HepG2 (cell line): ENCODE results near the gene CTDSP1. TPM values are rescaled to one million over a fixed set of nuclear protein-coding genes. Genes with fewer than 3 reads are reported as not detected.
A peak's percentile ranks its signal among the peaks of the same experiment; 100 is the strongest.

Experiments used
- ARNT2 ChIP-seq: sonication (generic); formaldehyde crosslinking; IDR thresholded peaks from 2 replicates; pipeline ENCODE4 v1.8.0; 2022; ENCODE audit warnings: mild to moderate bottlenecking, low read depth, missing genetic modification reagents, moderate library complexity
- ATF2 ChIP-seq: sonication (generic); formaldehyde crosslinking; IDR thresholded peaks from 2 replicates; pipeline ENCODE4 v1.4.0; 2020; ENCODE audit warnings: missing genetic modification reagents
- ATF7 ChIP-seq, 2 experiments: fragments of 450-650 bp in 1 of 2; sonication (generic) in 1 of 2; formaldehyde crosslinking in 1 of 2; IDR thresholded peaks; 2 replicates each; pipeline versions ENCODE4 v1.4.0 to v1.6.1; 2016 to 2020; ENCODE audit warnings: antibody characterized with exemption in 1 of 2, mild to moderate bottlenecking in 1 of 2, missing genetic modification reagents in 1 of 2
- ERF ChIP-seq: IDR thresholded peaks from 2 replicates; pipeline ENCODE4 v1.6.1; 2018; ENCODE audit warnings: missing biosample characterization, missing genetic modification reagents
- HMG20A ChIP-seq: IDR thresholded peaks from 2 replicates; pipeline ENCODE4 v1.6.1; 2016; ENCODE audit warnings: borderline replicate concordance
- LRRFIP1 ChIP-seq: sonication (generic); formaldehyde crosslinking; conservative IDR thresholded peaks from 2 replicates; pipeline ENCODE4 v1.4.0; 2020; ENCODE audit warnings: missing genetic modification reagents
- NFKBIZ ChIP-seq: IDR thresholded peaks from 2 replicates; pipeline ENCODE4 v1.6.1; 2018; ENCODE audit warnings: missing genetic modification reagents, missing compliant biosample characterization
- NFRKB ChIP-seq: fragments of 450-650 bp; IDR thresholded peaks from 2 replicates; pipeline ENCODE4 v1.6.1; 2017
- NFYC ChIP-seq: IDR thresholded peaks from 2 replicates; pipeline ENCODE4 v1.6.1; 2016; ENCODE audit warnings: missing genetic modification reagents, missing compliant biosample characterization
- NRL ChIP-seq: sonication (generic); formaldehyde crosslinking; IDR thresholded peaks from 2 replicates; pipeline ENCODE4 v1.5.0; 2020; ENCODE audit warnings: missing genetic modification reagents, mild to moderate bottlenecking, moderate library complexity, borderline replicate concordance
- PAWR ChIP-seq: sonication (generic); formaldehyde crosslinking; IDR thresholded peaks from 2 replicates; pipeline ENCODE4 v1.4.0; 2020; ENCODE audit warnings: missing genetic modification reagents, mild to moderate bottlenecking, borderline replicate concordance
- PAX8 ChIP-seq: sonication (generic); formaldehyde crosslinking; IDR thresholded peaks from 2 replicates; pipeline ENCODE4 v1.8.0; 2022; ENCODE audit warnings: mild to moderate bottlenecking, missing genetic modification reagents, borderline replicate concordance
- PBX2 ChIP-seq: IDR thresholded peaks from 2 replicates; pipeline ENCODE4 v1.6.1; 2016; ENCODE audit warnings: control low read depth
- PCBP2 ChIP-seq: fragments of 200-400 bp; formaldehyde crosslinking; optimal IDR thresholded peaks from 2 replicates; pipeline ENCODE3; 2018; ENCODE audit warnings: low read length, low read depth; ENCODE audit not compliant: poor library complexity, severe bottlenecking
- SETDB1 ChIP-seq: sonication (generic); formaldehyde crosslinking; IDR thresholded peaks from 2 replicates; pipeline ENCODE4 v1.5.1; 2020; ENCODE audit warnings: missing genetic modification reagents, mild to moderate bottlenecking, borderline replicate concordance
- SKI ChIP-seq: fragments of 450-650 bp; IDR thresholded peaks from one replicate; pipeline ENCODE4 v1.6.1; 2018; ENCODE audit warnings: mild to moderate bottlenecking; ENCODE audit not compliant: partially characterized antibody
- SMAD1 ChIP-seq: sonication (generic); formaldehyde crosslinking; IDR thresholded peaks from 2 replicates; pipeline ENCODE4 v1.4.0; 2020; ENCODE audit warnings: missing genetic modification reagents, low read depth, mild to moderate bottlenecking, borderline replicate concordance
- SRSF4 ChIP-seq: fragments of 200-400 bp; formaldehyde crosslinking; IDR thresholded peaks from one replicate; pipeline ENCODE4 v1.6.1; 2018; ENCODE audit warnings: mild to moderate bottlenecking, low read depth, low read length, moderate library complexity; ENCODE audit not compliant: poor library complexity, severe bottlenecking
- TAF1 ChIP-seq: sonication (generic); formaldehyde crosslinking; IDR thresholded peaks from 2 replicates; pipeline ENCODE4 v1.4.0; 2020; ENCODE audit warnings: missing genetic modification reagents
- TEAD3 ChIP-seq: optimal IDR thresholded peaks from 2 replicates; pipeline ENCODE3; 2016; ENCODE audit warnings: borderline replicate concordance
- ZFY ChIP-seq: sonication (generic); formaldehyde crosslinking; IDR thresholded peaks from 2 replicates; pipeline ENCODE4 v1.4.0; 2020; ENCODE audit warnings: missing genetic modification reagents
- ZNF230 ChIP-seq: sonication (generic); formaldehyde crosslinking; IDR thresholded peaks from 2 replicates; pipeline ENCODE4 v1.4.0; 2020; ENCODE audit warnings: mild to moderate bottlenecking, missing genetic modification reagents
- ZNF234 ChIP-seq: sonication (generic); formaldehyde crosslinking; conservative IDR thresholded peaks from 2 replicates; pipeline ENCODE4 v1.5.1; 2020; ENCODE audit warnings: mild to moderate bottlenecking, missing genetic modification reagents
- ZNF773 ChIP-seq: sonication (generic); formaldehyde crosslinking; IDR thresholded peaks from 2 replicates; pipeline ENCODE4 v1.4.0; 2020; ENCODE audit warnings: missing genetic modification reagents, borderline replicate concordance
- ZNF792 ChIP-seq: IDR thresholded peaks from 2 replicates; pipeline ENCODE4 v1.6.1; 2016
- ZNF850 ChIP-seq: sonication (generic); formaldehyde crosslinking; conservative IDR thresholded peaks from 2 replicates; pipeline ENCODE4 v1.9.0; 2021; ENCODE audit warnings: mild to moderate bottlenecking, missing genetic modification reagents
- polyA plus RNA-seq, 8 experiments: library from polyadenylated mRNA; depleted of rRNA in 3 of 8; stranded (reverse) in 7 of 8; unstranded in 1 of 8; fragments of >200 nt; fragmentation: Illumina TruSeq in 4 of 8; extraction: Trizol in 4 of 8; gene quantifications; 2 replicates each; pipeline versions ENCODE4 v1.2.1 to v1.2.3, GENCODE V29; 2011 to 2016; ENCODE audit warnings: low read depth in 4 of 8, missing spikeins in 1 of 8, mixed read lengths in 1 of 8; ENCODE audit not compliant: insufficient read depth in 1 of 8
- total RNA-seq, 5 experiments: library from RNA; depleted of rRNA; stranded (reverse); fragments of >200 nt; fragmentation: Illumina TruSeq; extraction: Trizol; gene quantifications; 2 replicates each; pipeline ENCODE4 v1.2.3, GENCODE V29; 2016; ENCODE audit warnings: low read depth in 1 of 5

Gene CTDSP1
- total and polyA plus RNA-seq, 2 of the 13 experiments (the other 11 are each of a cell fraction or from before 2014, with no cell fraction given): 91.0 to 268 TPM

GRCh38 chr2:218389333-218390150, 10.1 kb upstream of the CTDSP1 start (continued):
- TF ChIP-seq TAF1 (CRISPR knock-in tag) (peak; percentile 49; the same call in 1 of the 2 replicates), SMAD1 (CRISPR knock-in tag) (no peak), NRL (0 out of 2 replicates have a peak, but pooled peaks have one; percentile 53), ZNF792 (CRISPR knock-in tag) (0 out of 2 replicates have a peak, but pooled peaks have one; percentile 44), TEAD3 (CRISPR knock-in tag) (no peak), ZNF234 (CRISPR knock-in tag) (no peak), HMG20A (CRISPR knock-in tag) (no peak), PAWR (CRISPR knock-in tag) (no peak), ZFY (CRISPR knock-in tag) (peak; percentile 61), ATF2 (CRISPR knock-in tag) (no peak), ZNF230 (CRISPR knock-in tag) (no peak), PAX8 (no peak), SKI (peak; percentile 25), PCBP2 (no peak), SRSF4 (no peak), SETDB1 (CRISPR knock-in tag) (no peak), NFKBIZ (CRISPR knock-in tag) (no peak), ZNF773 (CRISPR knock-in tag) (no peak), NFRKB (no peak), ZNF850 (0 out of 2 replicates have a peak, but pooled peaks have one; percentile 51), LRRFIP1 (CRISPR knock-in tag) (no peak), NFYC (CRISPR knock-in tag) (no peak), ATF7 (IDR thresholded peaks at IDR 0.05) (no peak), ATF7 (CRISPR knock-in tag; IDR thresholded peaks at IDR 0.05) (no peak), PBX2 (CRISPR knock-in tag) (0 out of 2 replicates have a peak, but pooled peaks have one; percentile 19), ERF (CRISPR knock-in tag) (no peak), ARNT2 (no peak)
